HepG2 (cell line): ENCODE measurements around the gene RNU1-1. TPM values are rescaled to one million over a fixed set of nuclear protein-coding genes. Genes with fewer than 3 reads are reported as not detected.
A peak's percentile ranks its signal among the peaks of the same experiment; 100 is the strongest.
"Not testable (repeated sequence)": the region's sequence is repeated elsewhere in the genome, so short reads cannot be mapped to it uniquely, and the experiment has no call there.

Experiments used
- CREB1 ChIP-seq, 2 experiments: fragments of 450-650 bp in 1 of 2; IDR thresholded peaks; 2 replicates each; pipeline ENCODE4 v1.6.1; 2016 to 2017; ENCODE audit warnings: control low read depth in 1 of 2, mild to moderate bottlenecking in 1 of 2, missing compliant biosample characterization in 1 of 2, missing genetic modification characterization in 1 of 2
- CREM ChIP-seq, 2 experiments: sonication (generic) in 1 of 2; formaldehyde crosslinking in 1 of 2; IDR thresholded peaks; 2 replicates each; pipeline versions ENCODE4 v1.4.0 to v1.6.1; 2016 to 2020; ENCODE audit warnings: antibody characterized with exemption in 1 of 2, mild to moderate bottlenecking in 1 of 2, missing genetic modification reagents in 1 of 2
- ERF ChIP-seq: IDR thresholded peaks from 2 replicates; pipeline ENCODE4 v1.6.1; 2018; ENCODE audit warnings: missing biosample characterization, missing genetic modification reagents
- GABPB1 ChIP-seq: IDR thresholded peaks from 2 replicates; pipeline ENCODE4 v1.6.1; 2016; ENCODE audit warnings: mild to moderate bottlenecking, missing genetic modification reagents, moderate library complexity, missing compliant biosample characterization
- HMGXB4 ChIP-seq, 2 experiments: sonication (generic) in 1 of 2; formaldehyde crosslinking in 1 of 2; IDR thresholded peaks; 2 replicates each; pipeline versions ENCODE4 v1.4.0 to v1.6.1; 2018 to 2020; ENCODE audit warnings: missing genetic modification reagents in 2 of 2, borderline replicate concordance in 1 of 2, low read depth in 1 of 2, mild to moderate bottlenecking in 1 of 2, missing biosample characterization in 1 of 2
- HNF1B ChIP-seq: sonication (generic); formaldehyde crosslinking; IDR thresholded peaks from 2 replicates; pipeline ENCODE4 v1.5.1; 2020; ENCODE audit warnings: mild to moderate bottlenecking, moderate library complexity, missing genetic modification reagents
- IRF2 ChIP-seq: IDR thresholded peaks from 2 replicates; pipeline ENCODE4 v1.6.1; 2018; ENCODE audit warnings: missing genetic modification reagents, missing compliant biosample characterization
- JUND ChIP-seq: sonication (generic); formaldehyde crosslinking; IDR thresholded peaks from 2 replicates; pipeline ENCODE4 v1.8.0; 2022; ENCODE audit warnings: mild to moderate bottlenecking, missing genetic modification reagents
- KDM3A ChIP-seq: IDR thresholded peaks from 2 replicates; pipeline ENCODE4 v1.6.1; 2018; ENCODE audit warnings: low read depth, missing compliant biosample characterization
- MEF2D ChIP-seq: sonication (generic); formaldehyde crosslinking; IDR thresholded peaks from 2 replicates; pipeline ENCODE4 v1.5.1; 2020; ENCODE audit warnings: mild to moderate bottlenecking, missing genetic modification reagents
- MXD4 ChIP-seq: IDR thresholded peaks from 2 replicates; pipeline ENCODE4 v1.6.1; 2016; ENCODE audit warnings: mild to moderate bottlenecking, missing biosample characterization, missing genetic modification reagents
- NCOR1 ChIP-seq: fragments of 200-600 bp; sonication (generic); IDR thresholded peaks from 2 replicates; pipeline ENCODE4 v1.7.0; 2017; ENCODE audit warnings: antibody characterized with exemption, low read length, borderline replicate concordance
- NFYC ChIP-seq: IDR thresholded peaks from 2 replicates; pipeline ENCODE4 v1.6.1; 2016; ENCODE audit warnings: missing genetic modification reagents, missing compliant biosample characterization
- POLR2AphosphoS5 ChIP-seq: IDR thresholded peaks from 2 replicates; pipeline ENCODE4 v1.6.1; 2012; ENCODE audit warnings: low read depth, low read length
- RXRB ChIP-seq: IDR thresholded peaks from 2 replicates; pipeline ENCODE4 v1.6.1; 2016; ENCODE audit warnings: borderline replicate concordance, missing genetic modification reagents, missing compliant biosample characterization
- SMAD1 ChIP-seq: sonication (generic); formaldehyde crosslinking; IDR thresholded peaks from 2 replicates; pipeline ENCODE4 v1.4.0; 2020; ENCODE audit warnings: missing genetic modification reagents, low read depth, mild to moderate bottlenecking, borderline replicate concordance
- TFE3 ChIP-seq: IDR thresholded peaks from 2 replicates; pipeline ENCODE4 v1.6.1; 2016
- ZFP91 ChIP-seq: sonication (generic); formaldehyde crosslinking; IDR thresholded peaks from 2 replicates; pipeline ENCODE4 v1.9.0; 2022; ENCODE audit warnings: missing genetic modification reagents, mild to moderate bottlenecking, borderline replicate concordance
- ZNF562 ChIP-seq: sonication (generic); formaldehyde crosslinking; IDR thresholded peaks from 2 replicates; pipeline ENCODE4 v1.8.0; 2022; ENCODE audit warnings: missing genetic modification reagents, borderline replicate concordance
- polyA plus RNA-seq, 8 experiments: library from polyadenylated mRNA; depleted of rRNA in 3 of 8; stranded (reverse) in 7 of 8; unstranded in 1 of 8; fragments of >200 nt; fragmentation: Illumina TruSeq in 4 of 8; extraction: Trizol in 4 of 8; gene quantifications; 2 replicates each; pipeline versions ENCODE4 v1.2.1 to v1.2.3, GENCODE V29; 2011 to 2016; ENCODE audit warnings: low read depth in 4 of 8, missing spikeins in 1 of 8, mixed read lengths in 1 of 8; ENCODE audit not compliant: insufficient read depth in 1 of 8
- total RNA-seq, 5 experiments: library from RNA; depleted of rRNA; stranded (reverse); fragments of >200 nt; fragmentation: Illumina TruSeq; extraction: Trizol; gene quantifications; 2 replicates each; pipeline ENCODE4 v1.2.3, GENCODE V29; 2016; ENCODE audit warnings: low read depth in 1 of 5

RNU1-1 gene
- total and polyA plus RNA-seq, 2 of the 13 experiments (the other 11 are each of a cell fraction or from before 2014, with no cell fraction given) = under 0.01 to 11,018 TPM

GRCh38 chr1:16514107-16515055 lies at the start of gene RNU1-1 (continued):
- peak; percentile 89 for TF ChIP-seq CREB1 (IDR thresholded peaks at IDR 0.05)
- peak; percentile 91 for TF ChIP-seq CREB1 (CRISPR knock-in tag; IDR thresholded peaks at IDR 0.05)
- TF ChIP-seq KDM3A = 0 out of 2 replicates have a peak, but pooled peaks have one; percentile 64
- TF ChIP-seq CREM (IDR thresholded peaks at IDR 0.05) = peak; percentile 83
- TF ChIP-seq CREM (CRISPR knock-in tag; IDR thresholded peaks at IDR 0.05) = not testable (repeated sequence)
- TF ChIP-seq GABPB1 (CRISPR knock-in tag) = peak; percentile 88
- peak; percentile 30 for TF ChIP-seq POLR2AphosphoS5
- 0 out of 2 replicates have a peak, but pooled peaks have one; percentile 27 for TF ChIP-seq MEF2D (CRISPR knock-in tag)
- 0 out of 2 replicates have a peak, but pooled peaks have one; percentile 36 for TF ChIP-seq SMAD1 (CRISPR knock-in tag)
- TF ChIP-seq MXD4 (CRISPR knock-in tag) = 0 out of 2 replicates have a peak, but pooled peaks have one; percentile 33
- TF ChIP-seq HMGXB4 (CRISPR knock-in tag; IDR thresholded peaks at IDR 0.05; ENCODE audit: borderline replicate concordance in 1 of 2, low read depth in 1 of 2) = peak in 1 of 2 experiments; percentile 10; a peak in 1 of 4 replicates
- 0 out of 2 replicates have a peak, but pooled peaks have one; percentile 18 for TF ChIP-seq TFE3 (CRISPR knock-in tag)
- peak; percentile 69; the same call in 1 of the 2 replicates for TF ChIP-seq ZFP91
- 0 out of 2 replicates have a peak, but pooled peaks have one; percentile 39 for TF ChIP-seq JUND (CRISPR knock-in tag)
- TF ChIP-seq HNF1B (CRISPR knock-in tag) = 0 out of 2 replicates have a peak, but pooled peaks have one; percentile 36
- TF ChIP-seq ERF = peak; percentile 56; the same call in 1 of the 2 replicates
- TF ChIP-seq NCOR1 = peak; percentile 18; the same call in 1 of the 2 replicates
- TF ChIP-seq NFYC (CRISPR knock-in tag) = peak; percentile 69
- TF ChIP-seq IRF2 (CRISPR knock-in tag) = peak; percentile 10; the same call in 1 of the 2 replicates
- TF ChIP-seq ZNF562 (CRISPR knock-in tag) = 0 out of 2 replicates have a peak, but pooled peaks have one; percentile 8
- TF ChIP-seq RXRB (CRISPR knock-in tag) = 0 out of 2 replicates have a peak, but pooled peaks have one; percentile 6
